Ovary (tissue), 9 donors: ENCODE results near the gene PPP2R2C. TPM values are rescaled to one million over a fixed set of nuclear protein-coding genes. Genes with fewer than 3 reads are reported as not detected.

Experiments
- DNase-seq, 5 donors: peaks; one replicate each; pipeline ENCODE4 v3.0.0-alpha.2; 2019 to 2020
- H3K27ac ChIP-seq, 2 donors: fragments of 200-600 bp; one replicate each; pipeline versions ENCODE4 v1.5.1 to v1.8.0; 2019 to 2022
- H3K27me3 ChIP-seq: fragments of 200-600 bp; one replicate; pipeline ENCODE4 v1.8.0; 2022
- H3K36me3 ChIP-seq: fragments of 200-600 bp; sonication (generic); one replicate; pipeline ENCODE4 v1.5.1; 2019
- H3K4me1 ChIP-seq: one replicate; pipeline ENCODE4 v1.8.1; 2013; ENCODE audit warnings: mild to moderate bottlenecking, moderate library complexity; ENCODE audit not compliant: insufficient read depth
- H3K4me3 ChIP-seq: fragments of 200-600 bp; sonication (generic); one replicate; pipeline ENCODE4 v1.5.1; 2017
- H3K9me3 ChIP-seq, 2 donors: fragments of 200-600 bp in 1 of 2; sonication (generic) in 1 of 2; one replicate each; pipeline versions ENCODE4 v1.5.1 to v1.8.1; 2013 to 2019; ENCODE audit warnings: mild to moderate bottlenecking in 1 of 2, moderate library complexity in 1 of 2
- CTCF ChIP-seq, 3 donors: fragments of 450-650 bp in 2 of 3; fragments of 200-600 bp in 1 of 3; IDR thresholded peaks; one replicate each; pipeline versions ENCODE4 v1.5.1 to v1.8.0; 2016 to 2022; ENCODE audit warnings: antibody characterized with exemption in 3 of 3, mild to moderate bottlenecking in 1 of 3
- EP300 ChIP-seq: sonication (generic); formaldehyde crosslinking; IDR thresholded peaks from one replicate; pipeline ENCODE4 v1.6.1; 2017; ENCODE audit warnings: antibody characterized with exemption
- POLR2A ChIP-seq: fragments of 450-650 bp; IDR thresholded peaks from one replicate; pipeline ENCODE4 v1.6.1; 2017; ENCODE audit warnings: antibody characterized with exemption, mild to moderate bottlenecking, moderate library complexity
- WGBS, 3 donors: extraction: QIAGEN DNeasy Blood & Tissue Kit in 1 of 3; methylation state at CpG; one replicate each; pipeline versions ENCODE4 v1.1.5 to v1.1.7; 2013 to 2017; 5-methylcytosine and 5-hydroxymethylcytosine counted together
- intact Hi-C, 4 donors: fragments of 100-400 bp; cut with DNase I; formaldehyde crosslinking; loops; one replicate each; pipeline versions ENCODE4 v1.11.0 to v1.15.1; 2022 to 2023
- polyA plus RNA-seq, 2 donors: library from polyadenylated mRNA; stranded (reverse); fragments of 200-250 nt in 1 of 2; fragments of 350-450 nt in 1 of 2; fragmentation: Illumina TruSeq in 1 of 2; extraction: RNeasy Lipid Tissue Mini Kit (QIAGEN cat#74804) in 1 of 2; gene quantifications; one replicate each; pipeline ENCODE4 v1.2.3, GENCODE V29; 2013 to 2014
- total RNA-seq, 7 donors: library from RNA; depleted of rRNA in 2 of 7; stranded (reverse); fragments of >200 nt in 2 of 7; fragmentation: NEBNext Ultra II Directional in 3 of 7; extraction: Animal tissue kit (Norgen Biotek cat#: 25700) in 3 of 7; gene quantifications; one replicate each; pipeline versions ENCODE4 v1.1.0 to v1.2.4, GENCODE V29; 2016 to 2023
- donor health status: DM: no; HTN: no; CAD: no; lungs with moderate emphysema.
- donor health status: DM: no; HTN: no; CAD: no.
- donor health status: Bipolar disorder and iron deficiency.
- donor health status: DM: yes; HTN: yes; CAD: no.
- donor health status: DM: no; HTN: no; CAD: no.
- donor health status: DM: yes; HTN: yes; CAD: no.

PPP2R2C gene
- total and polyA plus RNA-seq, 9 donors = 0.12 to 4.5 (median 0.77) TPM

DNA sequence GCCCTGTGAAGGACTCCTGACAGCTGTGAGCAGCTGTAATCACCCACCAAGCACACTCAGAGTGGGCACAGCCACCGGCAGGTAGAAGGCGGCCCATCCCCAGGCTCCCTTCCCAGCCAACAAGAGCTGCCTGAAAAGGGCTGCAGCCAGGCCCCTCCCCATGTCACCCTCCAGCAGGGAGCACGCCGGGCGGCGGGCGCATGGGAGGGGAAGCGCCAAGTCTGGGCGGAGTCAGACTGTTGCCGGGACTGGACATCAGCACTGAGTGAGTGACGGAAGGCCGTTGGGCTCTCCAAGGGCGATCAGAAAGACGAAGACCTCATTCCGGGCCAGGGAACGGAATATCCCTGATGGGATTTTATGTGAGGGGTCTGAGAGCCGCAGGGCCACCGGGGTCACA, 82.1 kb downstream of the PPP2R2C start:
- H3K36me3 ChIP-seq = no peaks in the 10 kb centered on the region
- intact Hi-C loops = no loop called here
- 17 to 48% (median 33%) methylated on average over 16 to 18 of the region's 18 CpGs for WGBS, 3 donors
- H3K27ac ChIP-seq = no peak overlapping the region
- H3K27me3 ChIP-seq = no peaks in the 10 kb centered on the region
- TF ChIP-seq CTCF (IDR thresholded peaks at IDR 0.05) (no peak), POLR2A (no peak), EP300 (no peak)
- H3K4me1 ChIP-seq = peaks cover 2% of the 10 kb centered on the region
- no peak overlapping the region for H3K4me3 ChIP-seq
- no peaks in the 10 kb centered on the region for H3K9me3 ChIP-seq
- DNase-seq = peak in 2 of 5 donors; percentile 17 to 30

GRCh38 chr4:6389142-6389825, 83.1 kb downstream of the PPP2R2C start:
- no peak for DNase-seq
- Histone ChIP-seq H3K4me1 (peaks cover 2% of the 10 kb centered on the region), H3K27ac (no peak overlapping the region), H3K4me3 (no peak overlapping the region), H3K27me3 (no peaks in the 10 kb centered on the region), H3K36me3 (no peaks in the 10 kb centered on the region), H3K9me3 (no peaks in the 10 kb centered on the region)
- intact Hi-C loops = no loop called here
- WGBS, 3 donors = 83 to 87% (median 87%) methylated on average over 19 of the region's 19 CpGs
- TF ChIP-seq POLR2A = no peak
- no peak for TF ChIP-seq CTCF (IDR thresholded peaks at IDR 0.05)
- no peak for TF ChIP-seq EP300

DNA sequence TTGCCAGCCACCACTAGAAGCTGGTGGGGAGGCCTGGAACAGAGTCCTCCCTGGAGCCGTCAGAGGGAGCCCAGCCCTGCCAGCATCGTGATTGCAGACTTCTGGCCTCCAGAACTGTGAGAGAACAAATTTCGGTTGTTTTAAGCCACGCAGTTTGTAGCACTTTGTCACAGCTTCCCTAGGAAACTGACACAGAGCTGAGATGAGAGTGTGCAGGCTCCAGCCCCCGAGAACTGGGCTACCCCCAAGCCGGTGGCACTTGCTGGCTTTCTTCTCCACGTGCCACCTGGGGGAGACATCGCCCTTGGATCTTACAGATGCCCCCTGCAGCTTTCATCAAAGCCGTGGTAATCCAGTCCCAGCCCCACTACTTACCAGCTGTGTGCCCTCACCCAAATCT, 83.7 kb downstream of the PPP2R2C start:
- Histone ChIP-seq H3K27me3 (no peaks in the 10 kb centered on the region), H3K9me3 (no peaks in the 10 kb centered on the region), H3K4me1 (peaks cover 2% of the 10 kb centered on the region), H3K4me3 (no peak overlapping the region), H3K27ac (no peak overlapping the region), H3K36me3 (no peaks in the 10 kb centered on the region)
- TF ChIP-seq POLR2A = no peak
- TF ChIP-seq CTCF (IDR thresholded peaks at IDR 0.05) = no peak
- TF ChIP-seq EP300 = no peak
- WGBS, 3 donors = 82 to 88% (median 84%) methylated on average over 9 of the region's 9 CpGs
- intact Hi-C loops = no loop called here
- DNase-seq = no peak

DNA sequence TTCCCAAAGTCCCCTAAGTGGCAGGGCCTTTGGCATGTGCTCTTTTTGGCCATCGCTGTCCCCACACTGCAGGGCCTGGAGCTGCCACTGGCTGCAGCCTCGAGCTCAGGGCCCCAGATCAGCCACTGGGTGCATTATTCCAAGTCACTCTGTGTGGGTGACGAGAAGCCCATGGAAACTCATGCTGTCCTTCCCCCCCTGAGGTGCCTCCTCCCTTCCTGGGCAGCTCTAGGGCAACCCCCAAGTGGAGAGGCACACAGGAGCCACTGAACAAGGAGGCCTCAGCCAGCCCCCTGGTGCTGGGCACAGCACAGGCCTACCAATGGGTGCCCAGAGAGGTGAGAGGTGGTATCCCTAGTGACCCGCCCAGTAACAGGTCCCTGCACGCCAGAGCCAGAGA, 84.5 kb downstream of the PPP2R2C start:
- 92 to 96% (median 96%) methylated on average over 5 of the region's 5 CpGs for WGBS, 3 donors
- intact Hi-C loops = no loop called here
- Histone ChIP-seq H3K9me3 (no peaks in the 10 kb centered on the region), H3K4me3 (no peak overlapping the region), H3K27ac (no peak overlapping the region), H3K4me1 (peaks cover 2% of the 10 kb centered on the region), H3K36me3 (no peaks in the 10 kb centered on the region), H3K27me3 (no peaks in the 10 kb centered on the region)
- no peak for DNase-seq
- TF ChIP-seq EP300 (no peak), POLR2A (no peak), CTCF (IDR thresholded peaks at IDR 0.05) (no peak)
